HG03442 (cell line): ENCODE measurements around the gene LRRC75A.
"Not testable (repeated sequence)": the region's sequence is repeated elsewhere in the genome, so short reads cannot be mapped to it uniquely, and the experiment has no call there.

Source experiments
- ATAC-seq: cut with Tn5 transposase; IDR thresholded peaks from one replicate; pipeline ENCODE4 v1.9.1; 2021; ENCODE audit warnings: mild to moderate bottlenecking, moderate library complexity; ENCODE audit not compliant: unreplicated experiment

The LRRC75A gene

DNA sequence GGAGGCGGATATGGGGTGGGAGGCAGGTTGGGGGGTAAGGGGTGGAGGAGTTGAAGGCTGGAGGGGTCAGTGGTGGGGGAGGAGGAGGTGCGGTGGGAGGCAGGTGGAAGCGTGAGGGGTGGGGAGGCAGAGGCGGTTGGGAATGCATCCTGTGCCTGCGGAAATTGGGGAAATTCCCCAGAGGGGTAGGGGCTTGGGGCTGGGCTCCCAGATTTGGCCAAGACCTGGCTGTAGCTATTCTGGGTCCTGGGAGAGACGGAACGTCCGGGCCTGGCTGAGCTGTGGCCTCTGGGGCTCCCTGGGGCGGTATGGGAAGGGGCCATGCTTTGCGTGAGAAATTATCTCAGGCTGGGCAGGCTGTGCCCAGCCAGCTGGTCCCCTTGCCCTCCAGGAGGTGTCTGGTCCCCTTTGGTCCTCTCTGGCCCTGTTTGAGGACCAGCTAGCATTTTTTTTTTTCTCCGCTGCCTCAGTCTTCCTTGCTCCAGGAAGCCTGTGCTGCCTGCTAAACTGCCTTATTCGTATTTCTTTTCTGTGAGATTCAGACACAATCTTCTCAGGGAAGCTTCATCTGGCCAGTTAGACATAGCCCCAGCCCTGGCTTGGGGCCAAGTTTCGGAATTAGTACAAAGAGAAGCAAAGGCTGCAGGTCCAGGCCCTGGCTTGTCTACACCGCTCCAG, 83.9 kb downstream of the LRRC75A start:
- ATAC-seq, result peak; percentile 75

DNA sequence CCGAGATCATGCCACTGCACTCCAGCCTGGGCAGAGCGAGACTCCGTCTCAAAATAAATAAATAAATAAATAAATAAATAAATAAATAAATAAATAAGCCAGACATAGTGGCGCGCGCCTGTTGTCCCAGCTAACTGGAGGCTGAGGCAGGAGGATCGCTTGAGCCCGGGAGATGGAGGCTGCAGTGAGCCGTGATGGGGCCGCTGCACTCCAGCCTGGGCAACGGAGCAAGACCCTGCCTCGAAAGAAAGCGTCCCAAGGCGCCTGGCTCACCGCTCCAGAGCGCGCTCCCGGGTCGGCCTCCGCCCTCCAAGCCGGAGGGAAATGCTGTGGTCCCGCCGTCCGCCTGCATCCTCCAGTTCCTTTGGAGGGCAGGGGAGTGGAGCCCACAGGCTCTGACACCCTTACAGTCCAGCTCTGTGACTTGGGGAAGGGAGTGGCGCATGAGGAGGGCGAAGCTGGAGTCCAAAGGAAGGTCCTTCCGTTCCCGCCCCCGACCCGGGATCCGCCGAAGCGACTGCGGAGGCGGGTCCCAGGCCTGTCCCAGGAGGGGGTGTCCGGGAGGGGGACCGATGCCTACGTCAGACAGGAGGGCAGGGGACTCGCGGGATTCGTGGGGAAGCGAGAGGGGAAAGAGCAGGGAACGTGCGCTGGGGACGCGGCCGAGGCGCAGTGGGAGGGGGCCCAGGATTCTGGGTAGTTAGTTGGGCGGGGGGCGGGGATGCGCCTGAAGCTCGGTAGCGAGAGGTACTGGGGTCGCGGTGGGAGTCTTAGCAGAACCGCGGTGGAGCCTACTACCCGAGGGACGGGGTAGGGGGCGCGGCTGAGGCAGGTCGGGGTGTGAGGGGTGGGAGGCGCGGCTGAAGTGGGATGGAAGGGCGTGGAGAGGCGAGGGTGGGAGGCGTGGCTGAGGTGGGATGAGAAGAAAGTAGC, 85.0 kb downstream of the LRRC75A start:
- no peak for ATAC-seq

DNA sequence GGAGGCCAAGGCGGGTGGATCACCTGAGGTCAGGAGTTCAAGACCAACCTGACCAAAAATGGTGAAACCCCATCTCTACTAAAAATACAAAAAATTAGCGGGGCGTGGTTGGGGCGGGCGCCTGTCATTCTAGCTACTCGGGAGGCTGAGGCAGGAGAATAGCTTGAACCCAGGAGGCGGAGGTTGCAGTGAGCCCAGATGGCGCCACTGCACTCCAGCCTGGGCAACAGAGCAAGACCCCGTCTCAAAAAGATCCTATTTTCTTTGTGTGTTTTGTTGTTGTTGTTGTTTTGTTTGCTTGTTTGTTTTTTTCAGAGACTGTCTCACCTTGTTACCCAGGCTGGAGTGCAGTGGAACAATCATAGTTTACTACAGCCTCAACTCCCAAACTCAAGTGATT, 88.1 kb downstream of the LRRC75A start:
- ATAC-seq, result not testable (repeated sequence)

DNA sequence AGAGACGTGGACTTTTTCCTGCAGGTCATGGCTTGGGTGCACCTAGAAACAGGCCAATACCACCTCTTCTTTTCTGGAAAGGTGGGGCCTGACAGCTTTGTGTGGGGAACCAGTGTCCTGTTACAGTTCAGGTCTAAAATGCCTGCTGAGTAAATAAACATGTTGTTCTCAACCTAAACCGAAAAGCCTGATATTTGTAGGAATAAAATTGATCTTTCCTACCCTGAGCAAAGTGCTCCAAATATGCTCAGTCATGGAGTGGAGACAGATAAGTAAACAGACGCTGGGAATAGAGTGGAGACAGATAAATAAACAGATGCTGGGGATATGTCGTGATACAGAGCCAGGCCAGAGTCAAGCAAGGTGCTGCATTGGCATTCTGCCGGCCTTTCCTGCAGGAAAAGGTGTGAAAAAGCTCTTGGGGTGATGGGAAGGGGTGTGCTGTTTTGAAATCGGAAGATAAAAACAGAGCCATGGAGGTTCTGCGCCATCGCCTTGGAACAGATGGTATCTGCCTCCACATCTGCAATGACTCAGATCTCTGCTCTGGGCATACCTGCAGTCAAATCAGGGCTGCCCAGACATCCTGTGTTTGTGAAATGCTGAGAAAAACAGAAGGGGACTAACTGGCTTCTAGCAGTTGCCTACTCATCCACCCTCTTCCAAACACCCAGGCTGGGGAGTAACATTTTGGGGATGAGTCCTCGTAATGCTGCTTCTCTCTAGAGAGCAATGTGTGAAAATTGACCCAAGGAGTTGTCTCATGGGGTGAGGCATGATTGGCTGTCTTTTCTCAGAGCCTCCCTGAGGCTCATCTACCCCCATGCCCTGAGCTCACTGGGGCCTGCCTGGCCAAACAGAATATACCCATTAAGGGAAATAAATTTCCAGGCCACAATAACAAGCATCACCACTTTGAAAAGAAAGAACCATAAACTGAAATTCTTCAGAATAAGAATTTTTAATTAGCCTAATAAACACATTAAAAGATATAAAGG, 93.4 kb downstream of the LRRC75A start:
- ATAC-seq, result peak; percentile 68

DNA sequence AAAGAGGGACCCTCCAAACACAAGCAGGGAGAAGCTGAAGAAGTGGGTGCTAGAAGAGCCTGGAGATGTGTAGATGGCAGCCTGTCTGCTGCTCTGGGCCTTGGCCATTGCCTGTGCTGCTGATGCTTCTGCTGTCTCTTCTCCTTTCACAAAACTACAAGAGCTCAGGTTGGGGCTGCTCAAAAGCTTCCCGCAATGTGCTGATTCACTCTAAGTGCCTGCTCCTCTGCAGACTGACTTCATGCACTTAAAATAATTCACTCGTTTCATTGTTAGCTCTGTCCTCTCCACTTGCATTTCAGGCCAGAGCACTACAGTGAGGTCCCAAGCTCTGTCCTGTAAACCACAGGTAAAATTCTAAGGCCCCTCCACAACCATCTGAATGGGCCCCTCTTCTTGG, 95.3 kb downstream of the LRRC75A start:
- ATAC-seq, result not testable (repeated sequence)

DNA sequence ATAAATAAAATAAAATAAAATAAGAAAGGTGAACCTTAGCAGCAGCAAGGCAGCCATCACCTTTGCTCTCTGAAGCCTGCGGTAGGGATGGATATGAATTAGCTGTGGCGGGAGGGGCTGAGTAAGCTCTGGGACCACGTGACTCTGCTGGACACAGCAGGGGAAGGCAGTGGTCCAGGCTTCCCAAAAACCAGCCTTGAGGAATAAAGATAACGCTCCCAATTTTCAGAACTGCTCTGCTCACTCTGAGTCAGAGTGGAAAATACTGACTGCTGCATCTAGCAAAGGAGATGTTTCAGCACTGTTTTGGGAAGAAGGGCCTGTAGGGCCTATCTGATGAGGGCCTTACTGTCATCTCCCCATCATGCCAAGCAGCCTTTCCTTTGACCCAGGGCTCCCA, 96.1 kb downstream of the LRRC75A start:
- ATAC-seq, result not testable (repeated sequence)

DNA sequence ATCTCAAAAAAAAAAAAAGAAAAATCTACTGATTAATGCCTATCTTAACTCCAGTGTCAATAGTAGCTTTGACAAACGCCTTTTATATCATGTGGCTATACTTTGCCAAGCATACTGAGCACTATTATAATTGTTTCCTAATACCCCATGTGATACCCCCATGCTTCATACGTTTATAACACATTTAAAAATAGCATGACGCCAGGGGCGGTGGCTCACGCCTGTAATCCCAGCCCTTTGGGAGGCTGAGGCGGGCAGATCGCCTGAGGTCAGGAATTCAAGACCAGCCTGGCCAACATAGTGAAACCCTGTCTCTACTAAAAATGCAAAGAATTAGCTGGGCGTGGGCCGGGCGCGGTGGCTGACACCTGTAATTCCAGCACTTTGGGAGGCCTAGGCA, 99.5 kb downstream of the LRRC75A start:
- not testable (repeated sequence) for ATAC-seq
